T-helper 9 cell (primary cell): Measurements from ENCODE around the gene GRM7.

Experiments
- DNase-seq: peaks from one replicate; pipeline ENCODE4 v3.0.0-alpha.2; 2020

Gene GRM7

GRCh38 chr3:7607083-7607482 is 746.2 kb downstream of the GRM7 start:
- DNase-seq: no peak

- DNase-seq: no peak
Measured at GRCh38 chr3:7607676-7608075, 746.8 kb downstream of the GRM7 start.

- DNase-seq: no peak
Measured at GRCh38 chr3:7610634-7611033, 749.7 kb downstream of the GRM7 start.

- no peak for DNase-seq
Measured at GRCh38 chr3:7615043-7615442, 754.1 kb downstream of the GRM7 start.

- DNase-seq: no peak
Measured at GRCh38 chr3:7618606-7619005, 757.7 kb downstream of the GRM7 start.

- no peak for DNase-seq
Measured at GRCh38 chr3:7620401-7620800, 759.5 kb downstream of the GRM7 start.

- no peak for DNase-seq
Measured at GRCh38 chr3:7621046-7621630, 760.2 kb downstream of the GRM7 start.

- no peak for DNase-seq
Measured at GRCh38 chr3:7621651-7622050, 760.7 kb downstream of the GRM7 start.

GRCh38 chr3:7625021-7625420 is 764.1 kb downstream of the GRM7 start:
- no peak for DNase-seq

GRCh38 chr3:7630351-7630911 is 769.5 kb downstream of the GRM7 start:
- DNase-seq: no peak

- DNase-seq: no peak
Measured at GRCh38 chr3:7630925-7631324, 770.0 kb downstream of the GRM7 start.

- DNase-seq: no peak
Measured at GRCh38 chr3:7632305-7632704, 771.4 kb downstream of the GRM7 start.

- no peak for DNase-seq
Measured at GRCh38 chr3:7637694-7638093, 776.8 kb downstream of the GRM7 start.

- no peak for DNase-seq
Measured at GRCh38 chr3:7638103-7638502, 777.2 kb downstream of the GRM7 start.

GRCh38 chr3:7640787-7641186 is 779.9 kb downstream of the GRM7 start:
- DNase-seq: no peak

GRCh38 chr3:7646851-7647250 is 785.9 kb downstream of the GRM7 start:
- DNase-seq: no peak

- DNase-seq: no peak
Measured at GRCh38 chr3:7650466-7650865, 789.6 kb downstream of the GRM7 start.

- no peak for DNase-seq
Measured at GRCh38 chr3:7651274-7651673, 790.4 kb downstream of the GRM7 start.

- DNase-seq: no peak
Measured at GRCh38 chr3:7657214-7658112, 796.5 kb downstream of the GRM7 start.

- no peak for DNase-seq
Measured at GRCh38 chr3:7658294-7658693, 797.4 kb downstream of the GRM7 start.

GRCh38 chr3:7659079-7659478 is 798.2 kb downstream of the GRM7 start:
- no peak for DNase-seq

GRCh38 chr3:7663771-7664170 is 802.9 kb downstream of the GRM7 start:
- DNase-seq: no peak

- no peak for DNase-seq
Measured at GRCh38 chr3:7667774-7668173, 806.9 kb downstream of the GRM7 start.

- DNase-seq: no peak
Measured at GRCh38 chr3:7669641-7670040, 808.7 kb downstream of the GRM7 start.
